H1 (cell line): ENCODE measurements around the gene SLC35B2. TPM values are rescaled to one million over a fixed set of nuclear protein-coding genes. Genes with fewer than 3 reads are reported as not detected.
A peak's percentile ranks its signal among the peaks of the same experiment; 100 is the strongest.

Source experiments
- CTCF ChIA-PET: fragments of 300-600 bp; sonication (Branson Sonifier 250); formaldehyde crosslinking; loops from one replicate; lab custom pipeline; 2021; ENCODE audit not compliant: partially characterized antibody; lab: Charles Lee
- POLR2A ChIA-PET: fragments of 300-600 bp; sonication (Branson Sonifier 250); formaldehyde crosslinking; loops from one replicate; lab custom pipeline; 2021; ENCODE audit warnings: inconsistent platforms; ENCODE audit not compliant: partially characterized antibody; lab: Charles Lee
- DNase-seq, 2 experiments: peaks; one replicate each; pipeline versions ENCODE4 v3.0.0 to v3.0.0-alpha.2; 2010 to 2022; ENCODE audit warnings: low spot score in 2 of 2, low read depth in 1 of 2, mixed read lengths in 1 of 2
- FAIRE-seq: peaks from 2 replicates; lab custom pipeline; 2011; peaks lifted over from hg19 to GRCh38; lab: Jason Lieb, UNC
- H2AFZ ChIP-seq: 2 replicates; pipeline ENCODE4 v1.8.1; 2012; ENCODE audit warnings: low read length, inconsistent platforms
- H2AK5ac ChIP-seq: 2 replicates; pipeline ENCODE4 v1.6.1; 2013; ENCODE audit warnings: low read depth, low read length
- H2BK120ac ChIP-seq: replicated peaks from 2 replicates; pipeline ENCODE3; 2013; ENCODE audit warnings: low read depth, low read length, inconsistent platforms
- H2BK12ac ChIP-seq: 2 replicates; pipeline ENCODE4 v1.6.1; 2013; ENCODE audit warnings: low read depth, low read length
- H2BK15ac ChIP-seq: 2 replicates; pipeline ENCODE4 v1.6.1; 2013; ENCODE audit warnings: low read length
- H2BK20ac ChIP-seq: 2 replicates; pipeline ENCODE4 v1.6.1; 2013; ENCODE audit warnings: low read length
- H2BK5ac ChIP-seq: 2 replicates; pipeline ENCODE4 v1.6.1; 2013; ENCODE audit warnings: low read depth, low read length
- H3K14ac ChIP-seq: 2 replicates; pipeline ENCODE4 v1.6.1; 2013; ENCODE audit warnings: inconsistent platforms; ENCODE audit not compliant: insufficient read length
- H3K18ac ChIP-seq: 2 replicates; pipeline ENCODE4 v1.6.1; 2013; ENCODE audit warnings: low read length; ENCODE audit errors: extremely low read depth
- H3K23ac ChIP-seq: 2 replicates; pipeline ENCODE4 v1.6.1; 2013; ENCODE audit warnings: inconsistent platforms; ENCODE audit not compliant: insufficient read length
- H3K23me2 ChIP-seq: 2 replicates; pipeline ENCODE4 v1.6.1; 2013; ENCODE audit warnings: low read depth, low read length
- H3K27ac ChIP-seq: 2 replicates; pipeline ENCODE4 v1.6.1; 2011; ENCODE audit warnings: low read depth, low read length, inconsistent platforms
- H3K27me3 ChIP-seq, 4 experiments: replicated peaks in 1 of 4; 1 replicate in 1 of 4; 2 replicates in 3 of 4; pipeline versions ENCODE4 v1.6.1 to v1.8.1; 2011 to 2013; ENCODE audit warnings: low read length in 3 of 4, mild to moderate bottlenecking in 3 of 4, inconsistent platforms in 2 of 4, mixed read lengths in 2 of 4, moderate library complexity in 1 of 4; ENCODE audit not compliant: control insufficient read depth in 3 of 4, insufficient read depth in 3 of 4; ENCODE audit errors: extremely low read depth in 1 of 4
- H3K36me3 ChIP-seq, 4 experiments: 2 replicates each; pipeline versions ENCODE4 v1.6.1 to v1.8.1; 2011 to 2013; ENCODE audit warnings: mild to moderate bottlenecking in 4 of 4, low read length in 3 of 4, moderate library complexity in 2 of 4, control low read depth in 1 of 4, inconsistent platforms in 1 of 4; ENCODE audit not compliant: insufficient read depth in 4 of 4, control insufficient read depth in 2 of 4
- H3K4ac ChIP-seq: replicated peaks from 2 replicates; pipeline ENCODE3; 2013; ENCODE audit warnings: low read length, low read depth, mixed read lengths, inconsistent platforms; ENCODE audit not compliant: insufficient read length
- H3K4me1 ChIP-seq, 4 experiments: replicated peaks in 1 of 4; 1 replicate in 1 of 4; 2 replicates in 3 of 4; pipeline versions ENCODE4 v1.6.1 to v1.8.1; 2011 to 2013; ENCODE audit warnings: low read length in 3 of 4, inconsistent platforms in 2 of 4, mixed read lengths in 1 of 4; ENCODE audit not compliant: insufficient read depth in 4 of 4, control insufficient read depth in 3 of 4
- H3K4me2 ChIP-seq, 2 experiments: 2 replicates each; pipeline versions ENCODE4 v1.6.1 to v1.8.1; 2011 to 2013; ENCODE audit warnings: low read depth in 2 of 2, low read length in 2 of 2, control low read depth in 1 of 2, inconsistent platforms in 1 of 2, mild to moderate bottlenecking in 1 of 2; ENCODE audit not compliant: insufficient read depth in 1 of 2
- H3K4me3 ChIP-seq, 4 experiments: fragments of 200-600, 300-600 bp in 1 of 4; sonication (generic), shearing (Covaris generic), sonication (Bioruptor Twin) in 1 of 4; 2 replicates each; pipeline versions ENCODE4 v1.5.1 to v1.8.1; 2011 to 2016; ENCODE audit warnings: low read length in 4 of 4, low read depth in 3 of 4, control low read depth in 2 of 4, inconsistent platforms in 2 of 4, mild to moderate bottlenecking in 2 of 4, mixed read lengths in 1 of 4, moderate library complexity in 1 of 4; ENCODE audit not compliant: insufficient read depth in 2 of 4; ENCODE audit errors: extremely low read depth in 1 of 4
- H3K56ac ChIP-seq: replicated peaks from 2 replicates; pipeline ENCODE3; 2013; ENCODE audit warnings: low read depth, mild to moderate bottlenecking, mixed read lengths, low read length, inconsistent platforms; ENCODE audit not compliant: insufficient read length
- H3K79me1 ChIP-seq: 2 replicates; pipeline ENCODE4 v1.6.1; 2013; ENCODE audit warnings: low read depth, low read length, control low read depth
- H3K79me2 ChIP-seq, 2 experiments: 2 replicates each; pipeline versions ENCODE4 v1.6.1 to v1.8.1; 2012 to 2013; ENCODE audit warnings: low read length in 2 of 2, mild to moderate bottlenecking in 2 of 2, inconsistent platforms in 1 of 2; ENCODE audit not compliant: insufficient read depth in 2 of 2, control insufficient read depth in 1 of 2
- H3K9ac ChIP-seq, 4 experiments: replicated peaks in 1 of 4; 1 replicate in 1 of 4; 2 replicates in 3 of 4; pipeline versions ENCODE4 v1.6.1 to v1.8.1; 2011 to 2013; ENCODE audit warnings: low read depth in 3 of 4, low read length in 3 of 4, control low read depth in 2 of 4, mild to moderate bottlenecking in 2 of 4, moderate library complexity in 2 of 4, inconsistent platforms in 1 of 4; ENCODE audit errors: extremely low read depth in 1 of 4
- H3K9me3 ChIP-seq, 2 experiments: 2 replicates each; pipeline versions ENCODE4 v1.6.1 to v1.8.1; 2012 to 2013; ENCODE audit warnings: mild to moderate bottlenecking in 2 of 2, moderate library complexity in 2 of 2, control low read depth in 1 of 2, inconsistent platforms in 1 of 2, low read depth in 1 of 2, low read length in 1 of 2, mixed read lengths in 1 of 2; ENCODE audit not compliant: insufficient read depth in 2 of 2
- H4K20me1 ChIP-seq, 2 experiments: replicated peaks in 1 of 2; 2 replicates each; pipeline versions ENCODE3 to v1.8.1; 2011 to 2013; ENCODE audit warnings: inconsistent platforms in 2 of 2, low read length in 2 of 2, mild to moderate bottlenecking in 1 of 2; ENCODE audit not compliant: insufficient read depth in 2 of 2, control insufficient read depth in 1 of 2
- H4K5ac ChIP-seq: 2 replicates; pipeline ENCODE4 v1.6.1; 2013; ENCODE audit warnings: low read length, low read depth, mixed read lengths, inconsistent platforms; ENCODE audit not compliant: insufficient read length
- H4K8ac ChIP-seq: 2 replicates; pipeline ENCODE4 v1.8.0; 2013; ENCODE audit warnings: mild to moderate bottlenecking, moderate library complexity, low read length, inconsistent platforms; ENCODE audit not compliant: insufficient read depth; ENCODE audit errors: extremely low read depth
- H4K91ac ChIP-seq: replicated peaks from 2 replicates; pipeline ENCODE3; 2013; ENCODE audit warnings: low read length, mixed read lengths, inconsistent platforms; ENCODE audit not compliant: insufficient read length
- ASH2L ChIP-seq: fragments of 200-600, 300-600 bp; sonication (generic); IDR thresholded peaks from one replicate; pipeline ENCODE4 v1.7.1; 2017; ENCODE audit warnings: low read length
- BACH1 ChIP-seq: IDR thresholded peaks from 2 replicates; pipeline ENCODE4 v1.6.1; 2012; ENCODE audit warnings: low read length, improper control_type of control experiment
- CHD1 ChIP-seq: IDR thresholded peaks from 2 replicates; pipeline ENCODE4 v1.6.1; 2012; ENCODE audit warnings: low read depth, low read length, improper control_type of control experiment
- EGR1 ChIP-seq: IDR thresholded peaks from 2 replicates; pipeline ENCODE4 v1.6.1; 2011; ENCODE audit warnings: low read depth, low read length, borderline replicate concordance
- EP300 ChIP-seq, 2 experiments: IDR thresholded peaks; 1 replicate in 1 of 2; 2 replicates in 1 of 2; pipeline ENCODE4 v1.6.1; 2011 to 2012; ENCODE audit warnings: low read depth in 2 of 2, low read length in 2 of 2, mild to moderate bottlenecking in 2 of 2, borderline replicate concordance in 1 of 2, inconsistent platforms in 1 of 2, moderate library complexity in 1 of 2
- FOSL1 ChIP-seq: IDR thresholded peaks from 2 replicates; pipeline ENCODE4 v1.6.1; 2011; ENCODE audit warnings: mild to moderate bottlenecking, low read depth, low read length, moderate library complexity; ENCODE audit not compliant: insufficient read depth
- GTF2F1 ChIP-seq: IDR thresholded peaks from 2 replicates; pipeline ENCODE4 v1.6.1; 2012; ENCODE audit warnings: low read depth, low read length, improper control_type of control experiment, borderline replicate concordance
- SAP30 ChIP-seq: fragments of 300-600 bp; sonication (generic); IDR thresholded peaks from 2 replicates; pipeline ENCODE4 v1.7.1; 2012; ENCODE audit warnings: low read length, moderate library complexity, mild to moderate bottlenecking, inconsistent platforms; ENCODE audit not compliant: insufficient read depth, insufficient replicate concordance
- SP1 ChIP-seq: IDR thresholded peaks from 2 replicates; pipeline ENCODE4 v1.6.1; 2011; ENCODE audit warnings: low read depth, low read length
- WGBS, 2 experiments: shearing (Covaris generic) in 1 of 2; methylation state at CpG; one replicate each; pipeline versions ENCODE4 v1.1.6 to v1.1.7; 2013 to 2015; ENCODE audit warnings: low lambda C conversion rate in 2 of 2, mixed read lengths in 2 of 2, inconsistent platforms in 1 of 2, low coverage in 1 of 2, missing lambda C conversion rate in 1 of 2; ENCODE audit not compliant: insufficient replicate concordance in 2 of 2, insufficient coverage in 1 of 2, insufficient read length in 1 of 2; ENCODE audit errors: extremely low coverage in 1 of 2, missing lambda C conversion rate in 1 of 2; 5-methylcytosine and 5-hydroxymethylcytosine counted together
- polyA plus RNA-seq, 7 experiments: library from polyadenylated mRNA; depleted of rRNA in 3 of 7; stranded (reverse) in 5 of 7; unstranded in 2 of 7; fragments of >200 nt in 5 of 7; fragments of 200-250 nt in 2 of 7; gene quantifications; 1 replicate in 5 of 7; 2 replicates in 1 of 7; 4 replicates in 1 of 7; pipeline versions ENCODE4 v1.2.1 to v1.2.3, GENCODE V29; 2011 to 2013; ENCODE audit warnings: missing spikeins in 2 of 7, mixed read lengths in 2 of 7
- total RNA-seq: library from RNA; stranded (reverse); fragmentation: NEBNext Ultra II Directional; extraction: Animal tissue kit (Norgen Biotek cat#: 25700); gene quantifications from 2 replicates; pipeline ENCODE4 v1.2.1, GENCODE V29; 2021

SLC35B2 gene
- total and polyA plus RNA-seq, 2 of the 8 experiments (the other 6 are each of a cell fraction or from before 2014, with no cell fraction given): 29.5 to 65.0 TPM

- Histone ChIP-seq H3K4ac (peak overlapping the region; percentile 76), H2AFZ (no peak overlapping the region), H3K9ac (peak overlapping the region; percentile 86 to 96 (median 92)), H3K79me1 (no peaks in the 10 kb centered on the region; the same call in 1 of the 2 replicates), H2BK15ac (no peak overlapping the region), H3K23me2 (peaks cover 12% of the 10 kb centered on the region), H3K27ac (peak overlapping the region; percentile 95), H2AK5ac (no peak overlapping the region), H3K4me2 (peak overlapping the region; percentile 65 to 96), H2BK120ac (no peak overlapping the region), H2BK12ac (no peak overlapping the region), H3K36me3 (peaks cover 41 to 48% (median 43%) of the 10 kb centered on the region in 4 experiments), H3K18ac (peak overlapping the region; percentile 88), H3K9me3 (no peaks in the 10 kb centered on the region), H3K4me3 (peak overlapping the region; percentile 55 to 100 (median 98)), H2BK5ac (peak overlapping the region; percentile 94), H3K27me3 (no peaks in the 10 kb centered on the region), H2BK20ac (no peak overlapping the region), H4K8ac (peak overlapping the region; percentile 83; the same call in 1 of the 2 replicates), H3K23ac (no peak overlapping the region), H3K56ac (peak overlapping the region; percentile 51), H3K14ac (peak overlapping the region; percentile 43), H4K5ac (peak overlapping the region; percentile 61), H3K4me1 (peaks cover 7 to 18% (median 14%) of the 10 kb centered on the region in 4 experiments), H3K79me2 (peaks cover 27 to 50% of the 10 kb centered on the region in 2 experiments), H4K20me1 (peaks cover 31 to 37% of the 10 kb centered on the region in 2 experiments), H4K91ac (peak overlapping the region; percentile 47)
- WGBS, 2 experiments: 2% methylated on average over 33 of the region's 52 CpGs; no CpG with 5 or more reads in 1 of the 2 experiments
- FAIRE-seq (no peak), DNase-seq (no peak)
- ChIA-PET POLR2A (interaction anchor here (0.7 to 18.9 kb wide), 73 partner anchors 8 to 723 kb away, joined by 3 to 581 read pairs (median 5); partner anchors contain the start of genes AARS2, CAPN11, CDC5L and GTPBP2), CTCF (interaction anchor here (0.6 to 8.1 kb wide), 14 partner anchors 8 to 149 kb away, joined by 3 to 102 read pairs (median 4); partner anchors contain the start of genes AARS2, MYMX, SLC29A1 and SLC35B2)
- TF ChIP-seq FOSL1: no peak
- TF ChIP-seq BACH1: peak; percentile 44; the same call in 1 of the 2 replicates
- TF ChIP-seq SP1: no peak
- no peak for TF ChIP-seq EP300 (IDR thresholded peaks at IDR 0.05; ENCODE audit: borderline replicate concordance in 1 of 2, low read depth in 2 of 2, low read length in 2 of 2)
- TF ChIP-seq SAP30: no peak
- TF ChIP-seq CHD1: no peak; the same call in 1 of the 2 replicates
- no peak for TF ChIP-seq EGR1
- TF ChIP-seq GTF2F1: no peak
- peak; percentile 38 for TF ChIP-seq ASH2L
Measured at GRCh38 chr6:44247338-44248302, 9.7 kb downstream of the SLC35B2 start.
